Measurements from ENCODE around the gene ZAR1. TPM values are rescaled to one million over a fixed set of nuclear protein-coding genes. Genes with fewer than 3 reads are reported as not detected.

The ZAR1 gene
- total RNA-seq, 1 experiment from 2014 or later: not detected

GRCh38 chr4:48478273-48478672, 11.8 kb upstream of the ZAR1 start:
- DNase-seq: no peak
- H3K4me1 ChIP-seq: peaks cover 5% of the 10 kb centered on the region; the same call in 1 of the 2 replicates
- H3K27me3 ChIP-seq: no peaks in the 10 kb centered on the region
- no peaks in the 10 kb centered on the region for H3K36me3 ChIP-seq
- no peak overlapping the region for H3K27ac ChIP-seq
- H3K9me3 ChIP-seq (replicated peaks): no peaks in the 10 kb centered on the region; the same call in 1 of the 2 replicates
- H3K4me3 ChIP-seq: no peak overlapping the region

- H3K4me3 ChIP-seq: no peak overlapping the region
- H3K36me3 ChIP-seq: no peaks in the 10 kb centered on the region
- no peak overlapping the region for H3K27ac ChIP-seq
- no peaks in the 10 kb centered on the region for H3K9me3 ChIP-seq (replicated peaks)
- DNase-seq: no peak
- no peaks in the 10 kb centered on the region for H3K4me1 ChIP-seq
- no peaks in the 10 kb centered on the region for H3K27me3 ChIP-seq
Measured at GRCh38 chr4:48481581-48481980, 8.5 kb upstream of the ZAR1 start.

- no peaks in the 10 kb centered on the region for H3K27me3 ChIP-seq
- H3K9me3 ChIP-seq (replicated peaks): no peaks in the 10 kb centered on the region
- no peak within 1 kb of the TSS for H3K27ac ChIP-seq
- H3K4me1 ChIP-seq: no peaks in the 10 kb centered on the region
- no peak for DNase-seq
- no peaks in the 10 kb centered on the region for H3K36me3 ChIP-seq
- no peak within 1 kb of the TSS for H3K4me3 ChIP-seq
Measured at GRCh38 chr4:48483006-48483776, 6.9 kb upstream of the ZAR1 start, which contains the start of gene SLC10A4. TSS of gene SLC10A4 (plus strand) at chr4:48483343. CDS start at chr4:48483562, 219 bp downstream.

- Histone ChIP-seq H3K27ac (no peak overlapping the region), H3K36me3 (no peaks in the 10 kb centered on the region), H3K4me3 (no peak overlapping the region), H3K4me1 (no peaks in the 10 kb centered on the region), H3K27me3 (no peaks in the 10 kb centered on the region), H3K9me3 (replicated peaks) (no peaks in the 10 kb centered on the region)
- DNase-seq: no peak
Measured at GRCh38 chr4:48483777-48484493, 6.1 kb upstream of the ZAR1 start.

- Histone ChIP-seq H3K27me3 (no peaks in the 10 kb centered on the region), H3K27ac (no peak overlapping the region), H3K36me3 (no peaks in the 10 kb centered on the region), H3K4me3 (no peak overlapping the region), H3K4me1 (no peaks in the 10 kb centered on the region), H3K9me3 (replicated peaks) (no peaks in the 10 kb centered on the region)
- no peak for DNase-seq
Measured at GRCh38 chr4:48484494-48485168, 5.4 kb upstream of the ZAR1 start.

- Histone ChIP-seq H3K4me1 (no peaks in the 10 kb centered on the region), H3K9me3 (replicated peaks) (no peaks in the 10 kb centered on the region), H3K27me3 (no peaks in the 10 kb centered on the region), H3K36me3 (no peaks in the 10 kb centered on the region), H3K4me3 (no peak overlapping the region), H3K27ac (no peak overlapping the region)
- no peak for DNase-seq
Measured at GRCh38 chr4:48489683-48490011, 405 bp upstream of the ZAR1 start.

GRCh38 chr4:48490680-48491513, 845 bp downstream of the ZAR1 start:
- H3K9me3 ChIP-seq (replicated peaks): no peaks in the 10 kb centered on the region

GRCh38 chr4:48491514-48492176, 1.6 kb downstream of the ZAR1 start:
- Histone ChIP-seq H3K36me3 (no peaks in the 10 kb centered on the region), H3K4me1 (no peaks in the 10 kb centered on the region), H3K27ac (no peak overlapping the region), H3K4me3 (no peak overlapping the region), H3K9me3 (replicated peaks) (no peaks in the 10 kb centered on the region), H3K27me3 (no peaks in the 10 kb centered on the region)
- DNase-seq: no peak

More at GRCh38 chr4:48490680-48491513, 845 bp downstream of the ZAR1 start:
- no peaks in the 10 kb centered on the region for H3K4me1 ChIP-seq
- no peaks in the 10 kb centered on the region for H3K27me3 ChIP-seq
- DNase-seq: no peak
- no peaks in the 10 kb centered on the region for H3K36me3 ChIP-seq
- H3K4me3 ChIP-seq: no peak overlapping the region
- no peak overlapping the region for H3K27ac ChIP-seq

- Histone ChIP-seq H3K4me1 (no peaks in the 10 kb centered on the region), H3K27me3 (no peaks in the 10 kb centered on the region), H3K27ac (no peak overlapping the region), H3K9me3 (replicated peaks) (no peaks in the 10 kb centered on the region), H3K36me3 (no peaks in the 10 kb centered on the region; the same call in 1 of the 2 replicates), H3K4me3 (no peak overlapping the region)
- no peak for DNase-seq
Measured at GRCh38 chr4:48493452-48494100, 3.5 kb downstream of the ZAR1 start.

- H3K27ac ChIP-seq: no peak overlapping the region
- H3K9me3 ChIP-seq (replicated peaks): no peaks in the 10 kb centered on the region
- no peaks in the 10 kb centered on the region for H3K27me3 ChIP-seq
- no peak overlapping the region for H3K4me3 ChIP-seq
- no peak for DNase-seq
- peaks cover 7% of the 10 kb centered on the region for H3K36me3 ChIP-seq
- no peaks in the 10 kb centered on the region for H3K4me1 ChIP-seq
Measured at GRCh38 chr4:48495941-48496340, 5.9 kb downstream of the ZAR1 start.

- Histone ChIP-seq H3K27ac (no peak overlapping the region), H3K4me1 (no peaks in the 10 kb centered on the region), H3K36me3 (peaks cover 15% of the 10 kb centered on the region), H3K27me3 (no peaks in the 10 kb centered on the region), H3K4me3 (no peak overlapping the region), H3K9me3 (replicated peaks) (no peaks in the 10 kb centered on the region)
- no peak for DNase-seq
Measured at GRCh38 chr4:48498895-48499294, 8.8 kb downstream of the ZAR1 start.

- H3K4me1 ChIP-seq: no peaks in the 10 kb centered on the region
- no peak for DNase-seq
- H3K9me3 ChIP-seq (replicated peaks): no peaks in the 10 kb centered on the region
- H3K4me3 ChIP-seq: no peak overlapping the region
- no peak overlapping the region for H3K27ac ChIP-seq
- no peaks in the 10 kb centered on the region for H3K27me3 ChIP-seq
- H3K36me3 ChIP-seq: peaks cover 15% of the 10 kb centered on the region
Measured at GRCh38 chr4:48499551-48500066, 9.6 kb downstream of the ZAR1 start.

- H3K27me3 ChIP-seq: no peaks in the 10 kb centered on the region
- H3K36me3 ChIP-seq: peaks cover 29% of the 10 kb centered on the region
- no peaks in the 10 kb centered on the region for H3K4me1 ChIP-seq
- no peak overlapping the region for H3K27ac ChIP-seq
- DNase-seq: no peak
- H3K9me3 ChIP-seq (replicated peaks): no peaks in the 10 kb centered on the region
- H3K4me3 ChIP-seq: no peak overlapping the region
Measured at GRCh38 chr4:48503233-48504025, 13.4 kb downstream of the ZAR1 start.

All from SJCRH30 (cell line).